HG02798 (cell line): ENCODE results near the gene PSPN.
"Not testable (repeated sequence)": the region's sequence is repeated elsewhere in the genome, so short reads cannot be mapped to it uniquely, and the experiment has no call there.

Source experiments
- ATAC-seq: cut with Tn5 transposase; IDR thresholded peaks from one replicate; pipeline ENCODE4 v1.9.1; 2021; ENCODE audit warnings: mild to moderate bottlenecking; ENCODE audit not compliant: unreplicated experiment, poor library complexity

PSPN gene

GRCh38 chr19:6374161-6374709, 1.5 kb downstream of the PSPN start:
- no peak for ATAC-seq

DNA sequence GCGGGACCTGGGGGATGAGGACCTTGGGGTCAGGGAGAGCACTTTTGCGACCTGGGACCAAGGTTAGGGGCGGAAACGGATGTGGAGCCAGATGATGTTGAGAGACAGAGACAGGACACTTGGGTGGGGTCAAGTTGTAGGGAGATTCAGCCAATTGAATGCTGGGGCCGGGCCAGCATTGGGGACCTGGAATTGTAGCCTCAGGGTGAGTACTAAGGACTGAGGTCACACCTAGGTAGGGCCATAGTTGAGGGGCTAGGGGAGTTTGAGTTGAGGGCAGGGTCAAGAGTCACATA, 2.0 kb downstream of the PSPN start:
- no peak for ATAC-seq

DNA sequence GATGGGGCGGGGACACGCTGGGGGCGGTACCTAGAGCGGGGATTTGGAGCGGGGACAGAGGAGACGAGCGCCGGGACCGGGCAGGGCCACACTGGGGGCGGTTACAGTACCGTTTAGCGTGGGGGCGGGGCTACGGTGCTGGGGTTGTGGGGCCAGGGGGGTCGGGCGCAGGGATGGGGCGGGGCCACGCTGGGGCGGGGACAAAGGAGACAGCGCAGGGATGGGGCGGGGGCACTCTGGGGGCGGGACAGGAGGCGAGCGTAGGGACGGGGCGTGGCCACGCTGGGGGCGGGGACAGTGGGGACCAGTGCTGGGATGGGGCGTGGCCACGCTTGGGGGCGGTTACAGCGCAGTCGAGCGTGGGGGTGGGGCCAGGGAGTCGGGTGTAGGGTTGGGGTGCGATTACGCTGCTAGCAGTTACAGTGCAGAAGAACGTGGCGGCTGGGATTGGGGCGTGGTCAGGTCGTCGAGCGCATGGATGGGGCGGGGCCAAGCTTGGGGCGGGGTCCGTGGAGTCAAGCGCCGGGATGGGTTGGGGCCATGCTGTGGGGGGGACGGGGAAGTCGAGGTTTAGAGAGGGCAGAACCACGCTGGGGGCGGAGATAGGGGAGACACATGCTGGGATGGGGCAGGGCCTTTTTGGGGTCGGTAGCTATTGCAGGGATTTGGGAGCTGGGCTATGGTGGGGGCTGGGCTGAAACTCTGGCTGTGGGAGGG, 2.5 kb downstream of the PSPN start:
- ATAC-seq, result peak; percentile 68

- ATAC-seq, result peak; percentile 82
These were observed 3.1 kb downstream of the PSPN start, which contains the start of gene ALKBH7 for GRCh38 chr19:6372594-6373095. Gene ALKBH7 (plus strand): TSS chr19:6372794. CDS start chr19:6372821, 27 bp downstream.

- no peak for ATAC-seq
These were observed 11.4 kb downstream of the PSPN start for GRCh38 chr19:6364353-6364752.

GRCh38 chr19:6362351-6362801, 13.4 kb downstream of the PSPN start:
- ATAC-seq, result no peak

- no peak for ATAC-seq
These were observed 13.7 kb downstream of the PSPN start for GRCh38 chr19:6362027-6362350.

DNA sequence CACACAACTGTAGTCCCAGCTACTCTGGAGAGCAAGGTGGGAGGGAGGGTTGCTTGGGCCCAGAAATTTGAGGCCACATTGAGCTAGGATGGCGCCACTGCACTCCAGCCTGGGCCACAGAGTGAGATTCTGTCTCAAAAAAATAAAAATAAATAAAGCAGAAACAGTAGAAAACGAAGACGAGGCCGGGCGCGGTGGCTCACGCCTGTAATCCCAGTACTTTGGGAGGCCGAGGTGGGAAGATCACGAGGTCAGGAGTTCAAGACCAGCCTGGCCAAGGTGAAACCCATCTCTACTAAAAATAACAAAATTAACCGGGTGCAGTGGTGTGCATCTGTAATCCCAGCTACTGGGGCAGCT, 14.9 kb downstream of the PSPN start:
- not testable (repeated sequence) for ATAC-seq

GRCh38 chr19:6360445-6360844, 15.3 kb downstream of the PSPN start:
- ATAC-seq, result not testable (repeated sequence)

DNA sequence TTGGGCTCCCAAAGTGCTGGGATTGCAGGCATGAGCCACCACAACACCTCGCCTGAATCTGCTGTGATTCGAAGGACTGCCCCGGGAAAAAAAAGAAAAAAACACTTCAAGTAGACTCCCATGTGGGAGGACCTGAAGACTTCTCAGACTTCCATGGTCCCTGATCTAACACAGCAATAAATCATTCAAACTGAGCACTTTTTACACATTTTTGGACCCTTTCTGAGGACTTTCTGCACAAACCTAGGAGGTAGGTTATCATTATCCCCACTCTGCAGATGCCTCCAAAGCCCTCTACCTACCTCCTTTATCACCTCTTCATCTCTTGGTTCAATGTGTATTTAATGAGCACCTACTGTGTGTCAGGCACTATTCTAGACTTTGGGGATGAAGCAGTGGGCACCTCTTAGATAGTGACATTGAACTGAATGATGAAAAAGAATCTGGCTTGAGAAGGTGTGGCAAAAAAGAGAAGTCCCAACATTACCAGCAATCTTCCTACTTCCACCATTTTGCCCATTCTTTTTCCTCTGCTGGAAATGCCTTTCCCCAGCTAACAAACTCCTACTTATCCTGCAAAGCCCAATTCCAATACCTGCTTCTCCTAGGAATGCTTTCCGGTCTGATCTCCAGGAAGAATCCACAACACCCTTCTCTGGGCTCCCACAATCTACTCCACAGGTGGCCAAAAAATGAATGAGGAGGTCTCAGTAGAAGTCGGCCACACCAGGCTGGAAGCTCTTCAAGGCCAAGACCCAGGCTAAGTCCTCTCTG, 16.0 kb downstream of the PSPN start:
- ATAC-seq, result no peak

DNA sequence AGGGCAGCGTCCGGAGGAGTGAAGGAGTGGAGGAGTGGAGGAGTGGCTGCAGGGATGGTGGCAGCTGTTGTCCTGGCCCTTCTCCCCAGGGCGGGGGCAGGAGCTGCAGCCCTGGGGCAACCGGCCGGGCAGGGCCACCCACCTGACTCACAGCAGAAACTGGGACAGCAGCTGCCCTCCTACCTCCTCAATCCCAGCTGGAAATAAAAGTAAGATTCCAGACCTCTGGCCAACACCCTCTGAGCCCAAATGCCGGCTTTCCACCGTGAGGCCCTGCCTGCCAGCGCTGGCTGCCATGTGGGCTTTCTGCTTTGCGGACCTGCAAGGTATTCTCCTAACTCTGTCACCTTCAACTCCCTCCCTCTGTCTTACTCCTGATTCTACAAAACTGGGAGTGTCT, 17.7 kb downstream of the PSPN start:
- no peak for ATAC-seq

GRCh38 chr19:6357174-6357573, 18.6 kb downstream of the PSPN start:
- no peak for ATAC-seq

DNA sequence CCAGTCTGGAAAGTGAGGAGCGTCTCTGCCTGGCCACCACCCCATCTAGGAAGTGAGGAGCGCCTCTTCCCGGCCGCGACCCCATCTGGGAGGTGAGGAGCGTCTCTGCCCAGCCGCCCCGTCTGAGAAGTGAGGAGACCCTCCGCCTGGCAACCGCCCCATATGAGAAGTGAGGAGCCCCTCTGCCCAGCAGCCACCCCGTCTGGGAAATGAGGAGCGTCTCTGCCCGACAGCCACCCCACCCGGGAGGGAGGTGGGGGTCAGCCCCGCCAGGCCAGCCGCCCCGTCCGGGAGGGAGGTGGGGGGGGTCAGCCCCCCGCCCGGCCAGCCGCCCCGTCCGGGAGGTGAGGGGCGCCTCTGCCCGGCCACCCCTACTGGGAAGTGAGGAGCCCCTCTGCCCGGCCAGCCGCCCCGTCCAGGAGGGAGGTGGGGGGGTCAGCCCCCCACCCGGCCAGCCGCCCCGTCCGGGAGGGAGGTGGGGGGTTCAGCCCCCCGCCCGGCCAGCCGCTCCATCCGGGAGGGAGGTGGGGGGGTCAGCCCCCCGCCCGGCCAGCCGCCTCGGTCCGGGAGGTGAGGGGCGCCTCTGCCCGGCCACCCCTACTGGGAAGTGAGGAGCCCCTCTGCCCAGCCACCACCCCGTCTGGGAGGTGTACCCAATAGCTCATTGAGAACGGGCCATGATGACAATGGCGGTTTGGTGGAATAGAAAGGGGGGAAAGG, 20.3 kb downstream of the PSPN start:
- not testable (repeated sequence) for ATAC-seq

GRCh38 chr19:6354098-6354674, 21.5 kb downstream of the PSPN start:
- ATAC-seq, result no peak

DNA sequence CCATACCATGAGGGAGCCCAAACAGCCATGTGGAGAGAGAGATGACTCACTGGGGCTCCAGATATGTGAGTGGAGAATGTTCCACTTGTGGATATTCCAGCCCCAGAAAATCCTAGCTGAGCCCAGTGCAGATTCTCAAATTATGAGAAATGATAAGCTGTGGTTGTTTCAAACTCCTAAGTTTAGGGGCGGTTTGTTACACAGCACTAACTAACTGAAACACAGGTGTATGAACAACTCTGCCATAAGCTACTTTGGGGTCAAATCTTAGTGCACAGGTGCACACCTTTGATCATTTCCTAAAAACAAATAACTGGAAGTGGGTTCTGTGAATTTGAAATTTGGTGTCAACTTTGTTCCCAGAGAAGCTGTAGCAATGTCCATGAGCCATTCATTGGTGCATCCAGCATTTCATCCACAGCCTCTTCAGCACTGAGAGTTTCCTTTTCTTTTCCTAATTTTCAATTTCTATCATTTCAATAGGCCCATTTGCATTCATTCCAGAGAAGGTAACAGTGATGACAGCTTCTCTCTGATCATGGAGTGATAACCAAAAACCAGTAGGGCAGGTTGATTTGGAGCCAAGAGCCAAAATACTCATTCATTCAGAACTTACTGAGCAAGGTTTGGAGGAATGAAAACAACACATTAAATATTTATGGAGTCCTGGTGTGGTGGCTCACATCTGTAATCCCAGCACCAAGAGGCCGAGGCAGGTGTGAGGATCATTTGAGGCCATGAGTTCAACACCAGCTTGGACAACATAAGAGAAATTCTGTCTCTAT, 23.2 kb downstream of the PSPN start:
- no peak for ATAC-seq

- no peak for ATAC-seq
These were observed 25.0 kb downstream of the PSPN start for GRCh38 chr19:6350688-6351087.

DNA sequence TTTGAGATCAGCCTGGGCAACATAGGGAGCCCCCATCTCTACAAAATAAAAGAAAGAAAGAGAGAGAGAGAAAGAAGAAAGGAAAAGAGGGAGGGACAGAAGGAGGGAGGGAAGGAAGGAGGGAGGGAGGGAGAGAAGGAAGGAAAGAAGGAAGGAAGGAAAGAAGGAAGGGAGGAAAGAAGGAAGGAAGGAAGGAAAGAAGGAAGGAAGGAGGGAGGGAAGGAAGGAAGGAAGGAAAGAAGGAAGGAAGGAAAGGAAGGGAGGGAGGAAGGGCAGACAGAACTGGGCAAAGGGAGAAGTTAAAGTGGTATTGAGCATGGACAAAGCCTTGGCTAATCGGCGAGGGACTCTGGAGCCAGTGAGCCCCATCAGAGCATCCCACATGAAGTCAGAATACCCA, 26.5 kb downstream of the PSPN start:
- not testable (repeated sequence) for ATAC-seq

GRCh38 chr19:6343462-6343861, 32.3 kb downstream of the PSPN start:
- no peak for ATAC-seq

GRCh38 chr19:6340493-6341201, 35.1 kb downstream of the PSPN start:
- no peak for ATAC-seq
